ENCODE data around the gene PSMA7. TPM values are rescaled to one million over a fixed set of nuclear protein-coding genes. Genes with fewer than 3 reads are reported as not detected.

The PSMA7 gene
- total RNA-seq, 1 experiment from 2014 or later, result 514 TPM

DNA sequence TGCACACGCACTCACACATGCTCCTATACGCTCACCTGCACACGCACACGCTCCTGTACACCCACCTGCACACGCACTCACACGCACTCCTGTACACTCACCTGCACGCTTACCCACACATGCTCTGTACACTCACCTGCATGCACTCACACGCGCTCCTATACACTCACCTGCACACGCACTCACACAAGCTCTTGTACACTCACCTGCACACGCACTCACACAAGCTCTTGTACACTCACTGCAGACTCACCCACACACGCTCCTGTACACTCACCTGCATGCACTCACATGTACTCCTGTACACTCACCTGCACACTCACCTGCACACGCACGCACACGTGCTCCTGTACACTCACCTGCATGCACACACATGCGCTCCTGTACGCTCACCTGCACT is 55.6 kb downstream of the PSMA7 start:
- H3K27me3 Mint-ChIP-seq (ENCODE audit: unreplicated experiment), result peaks cover 21% of the 10 kb centered on the region
- intact Hi-C loops (cut with micrococcal nuclease; ENCODE audit: unreplicated experiment), result no loop called here
- CTCF ChIA-PET, result no interaction called here
- no peak overlapping the region for H3K4me3 Mint-ChIP-seq (ENCODE audit: low read depth, unreplicated experiment)
- H3K36me3 Mint-ChIP-seq (ENCODE audit: insufficient read depth, unreplicated experiment), result no peaks in the 10 kb centered on the region
- H3K27ac Mint-ChIP-seq (ENCODE audit: unreplicated experiment), result no peak overlapping the region
- no peak for DNase-seq
- H3K9me3 Mint-ChIP-seq (ENCODE audit: low read depth, unreplicated experiment), result peaks cover 6% of the 10 kb centered on the region
- H3K4me1 Mint-ChIP-seq (ENCODE audit: low read depth, unreplicated experiment), result no peaks in the 10 kb centered on the region
- TF ChIP-seq, protein P1, sequence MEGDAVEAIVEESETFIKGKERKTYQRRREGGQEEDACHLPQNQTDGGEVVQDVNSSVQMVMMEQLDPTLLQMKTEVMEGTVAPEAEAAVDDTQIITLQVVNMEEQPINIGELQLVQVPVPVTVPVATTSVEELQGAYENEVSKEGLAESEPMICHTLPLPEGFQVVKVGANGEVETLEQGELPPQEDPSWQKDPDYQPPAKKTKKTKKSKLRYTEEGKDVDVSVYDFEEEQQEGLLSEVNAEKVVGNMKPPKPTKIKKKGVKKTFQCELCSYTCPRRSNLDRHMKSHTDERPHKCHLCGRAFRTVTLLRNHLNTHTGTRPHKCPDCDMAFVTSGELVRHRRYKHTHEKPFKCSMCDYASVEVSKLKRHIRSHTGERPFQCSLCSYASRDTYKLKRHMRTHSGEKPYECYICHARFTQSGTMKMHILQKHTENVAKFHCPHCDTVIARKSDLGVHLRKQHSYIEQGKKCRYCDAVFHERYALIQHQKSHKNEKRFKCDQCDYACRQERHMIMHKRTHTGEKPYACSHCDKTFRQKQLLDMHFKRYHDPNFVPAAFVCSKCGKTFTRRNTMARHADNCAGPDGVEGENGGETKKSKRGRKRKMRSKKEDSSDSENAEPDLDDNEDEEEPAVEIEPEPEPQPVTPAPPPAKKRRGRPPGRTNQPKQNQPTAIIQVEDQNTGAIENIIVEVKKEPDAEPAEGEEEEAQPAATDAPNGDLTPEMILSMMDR (IDR thresholded peaks at IDR 0.05; ENCODE audit: unreplicated experiment), result no peak
- no TSS peak for BruUV-seq (replicated peaks)

DNA sequence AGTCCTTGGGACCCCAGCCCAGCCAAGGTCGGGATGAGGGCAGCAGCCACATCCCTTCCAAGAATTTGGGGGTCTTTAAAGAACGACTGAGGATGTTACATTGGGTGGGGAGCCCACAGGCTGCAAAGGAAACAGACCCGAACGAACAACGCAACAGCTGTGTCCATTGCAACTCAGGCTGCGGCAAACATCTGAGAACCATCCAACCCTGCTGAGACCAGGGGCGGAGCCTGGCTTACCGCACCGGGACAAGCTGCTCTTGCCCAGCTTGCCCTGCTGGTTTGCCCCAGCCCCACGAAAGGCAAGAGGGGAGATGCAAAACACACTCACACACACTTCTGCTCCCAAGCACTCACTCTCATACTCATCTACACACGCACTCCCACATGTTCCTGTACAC is 56.0 kb downstream of the PSMA7 start:
- Mint-ChIP-seq H3K36me3 (ENCODE audit: insufficient read depth, unreplicated experiment) (no peaks in the 10 kb centered on the region), H3K4me3 (ENCODE audit: low read depth, unreplicated experiment) (no peak overlapping the region), H3K9me3 (ENCODE audit: low read depth, unreplicated experiment) (peaks cover 6% of the 10 kb centered on the region), H3K27me3 (ENCODE audit: unreplicated experiment) (peaks cover 19% of the 10 kb centered on the region), H3K4me1 (ENCODE audit: low read depth, unreplicated experiment) (no peaks in the 10 kb centered on the region), H3K27ac (ENCODE audit: unreplicated experiment) (no peak overlapping the region)
- intact Hi-C loops (cut with micrococcal nuclease; ENCODE audit: unreplicated experiment), result no loop called here
- CTCF ChIA-PET, result no interaction called here
- TF ChIP-seq, protein P1 (IDR thresholded peaks at IDR 0.05; ENCODE audit: unreplicated experiment), result no peak
- no TSS peak for BruUV-seq (replicated peaks)
- peak; percentile 20 for DNase-seq

Other genes with a start within 250 kb of the PSMA7 start
- gene TAF4, start 77.5 kb downstream of the PSMA7 start, total RNA-seq (2022), result 64.3 and 65.2 TPM in 2 replicates
- 76.9 and 78.0 TPM in 2 replicates for gene LSM14B, start 20.9 kb downstream of the PSMA7 start, total RNA-seq (2022)
- gene SS18L1, start 375 bp upstream of the PSMA7 start, total RNA-seq (2022), result 47.4 and 53.7 TPM in 2 replicates
- gene MTG2, start 39.6 kb upstream of the PSMA7 start, total RNA-seq (2022), result 87.9 and 92.6 TPM in 2 replicates
- gene HRH3, start 76.9 kb upstream of the PSMA7 start, total RNA-seq (2022), result not detected in 2 replicates
- 115 and 129 TPM in 2 replicates for gene OSBPL2, start 95.1 kb upstream of the PSMA7 start, total RNA-seq (2022)
- gene ADRM1, start 159.6 kb upstream of the PSMA7 start, total RNA-seq (2022), result 222 and 227 TPM in 2 replicates
- gene LAMA5, start 223.9 kb upstream of the PSMA7 start, total RNA-seq (2022), result 740 and 763 TPM in 2 replicates
- gene RPS21, start 243.7 kb upstream of the PSMA7 start, total RNA-seq (2022), result 1,920 and 1,936 TPM in 2 replicates

Data from Calu3 (cell line).